ENCODE data around the gene CCDC154.
"Not testable (repeated sequence)": the region's sequence is repeated elsewhere in the genome, so short reads cannot be mapped to it uniquely, and the experiment has no call there.

CCDC154 gene

DNA sequence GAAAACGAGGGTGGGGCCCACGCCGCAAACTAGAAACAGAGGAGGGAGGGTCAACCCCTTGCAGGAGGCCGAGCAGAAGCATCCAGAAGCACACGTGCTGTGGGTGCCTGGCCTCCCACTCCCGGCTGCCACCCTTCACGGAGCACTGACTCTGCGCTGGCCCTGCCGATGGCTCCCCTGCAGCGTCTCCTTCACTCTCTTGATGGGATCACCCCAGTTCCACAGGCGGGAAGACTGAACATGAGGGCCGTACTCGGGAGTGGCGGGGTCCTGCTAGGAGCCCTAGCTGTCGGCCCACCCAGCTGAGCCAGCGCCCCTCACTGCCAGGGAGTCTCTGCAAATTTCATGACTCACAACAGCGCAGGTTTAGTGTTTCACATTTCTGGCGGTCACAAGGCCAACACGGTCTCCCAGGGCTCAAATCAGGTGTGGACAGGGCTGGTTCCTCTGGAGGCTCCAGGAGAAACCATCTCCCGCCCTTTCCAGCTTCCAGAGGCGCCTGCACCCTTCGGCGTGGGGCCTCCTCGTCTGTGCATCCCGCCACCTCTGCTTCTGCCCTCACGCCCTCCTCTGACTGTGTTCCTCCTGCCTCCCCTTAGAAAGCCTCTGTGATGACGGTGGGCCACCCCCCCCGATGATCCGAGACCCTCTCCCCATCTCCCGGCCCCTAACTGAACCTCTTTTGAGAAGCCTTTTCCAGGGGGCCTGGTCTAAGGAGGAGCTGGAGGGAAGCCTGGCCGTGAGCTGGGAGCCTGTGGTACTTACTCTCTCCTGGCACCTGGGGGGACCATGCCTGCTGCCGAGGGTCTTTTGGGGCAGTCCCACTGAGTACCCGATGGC lies 42.4 kb upstream of the CCDC154 start:
- Histone ChIP-seq H4K20me1 (ENCODE audit: insufficient read depth, low read length, poor library complexity, severe bottlenecking) (no peaks in the 10 kb centered on the region), H3K9ac (ENCODE audit: low read depth, low read length, poor library complexity, severe bottlenecking) (no peak overlapping the region), H3K9me3 (ENCODE audit: insufficient read depth, low read depth, low read length) (no peaks in the 10 kb centered on the region), H3K4me3 (ENCODE audit: low read length, poor library complexity, severe bottlenecking) (no peak overlapping the region), H3K79me2 (ENCODE audit: insufficient read depth, low read length) (no peaks in the 10 kb centered on the region), H3K36me3 (ENCODE audit: insufficient read depth, low read length) (no peaks in the 10 kb centered on the region), H3K4me1 (ENCODE audit: insufficient read depth, low read length, poor library complexity, severe bottlenecking) (no peaks in the 10 kb centered on the region), H3K9me2 (replicated peaks; ENCODE audit: low read depth, low read length) (no peaks in the 10 kb centered on the region), H2AFZ (ENCODE audit: low read length) (no peak overlapping the region), H3F3A (ENCODE audit: low read depth) (no peaks in the 10 kb centered on the region), H3K27me3 (ENCODE audit: insufficient read depth, low read length, poor library complexity, severe bottlenecking) (no peaks in the 10 kb centered on the region), H3K4me2 (ENCODE audit: low read depth, low read length, poor library complexity, severe bottlenecking) (no peak overlapping the region)
- no peak for TF ChIP-seq CTCF (conservative IDR thresholded peaks at IDR 0.05; ENCODE audit: low read length)
- TF ChIP-seq EZH2phosphoT487 (IDR thresholded peaks at IDR 0.05; ENCODE audit: borderline replicate concordance): no peak

- Histone ChIP-seq H4K20me1 (ENCODE audit: insufficient read depth, low read length, poor library complexity, severe bottlenecking) (no peaks in the 10 kb centered on the region), H3K9ac (ENCODE audit: low read depth, low read length, poor library complexity, severe bottlenecking) (no peak overlapping the region), H3K4me1 (ENCODE audit: insufficient read depth, low read length, poor library complexity, severe bottlenecking) (no peaks in the 10 kb centered on the region), H3K9me3 (ENCODE audit: insufficient read depth, low read depth, low read length) (no peaks in the 10 kb centered on the region), H3F3A (ENCODE audit: low read depth) (no peaks in the 10 kb centered on the region), H2AFZ (ENCODE audit: low read length) (no peak overlapping the region), H3K36me3 (ENCODE audit: insufficient read depth, low read length) (no peaks in the 10 kb centered on the region), H3K27me3 (ENCODE audit: insufficient read depth, low read length, poor library complexity, severe bottlenecking) (no peaks in the 10 kb centered on the region), H3K4me3 (ENCODE audit: low read length, poor library complexity, severe bottlenecking) (no peak overlapping the region), H3K4me2 (ENCODE audit: low read depth, low read length, poor library complexity, severe bottlenecking) (no peak overlapping the region), H3K9me2 (replicated peaks; ENCODE audit: low read depth, low read length) (no peaks in the 10 kb centered on the region), H3K79me2 (ENCODE audit: insufficient read depth, low read length) (no peaks in the 10 kb centered on the region)
- TF ChIP-seq EZH2phosphoT487 (IDR thresholded peaks at IDR 0.05; ENCODE audit: borderline replicate concordance): no peak
- TF ChIP-seq CTCF (conservative IDR thresholded peaks at IDR 0.05; ENCODE audit: low read length): no peak
Measured at GRCh38 chr16:1485847-1486496, 41.6 kb upstream of the CCDC154 start.

DNA sequence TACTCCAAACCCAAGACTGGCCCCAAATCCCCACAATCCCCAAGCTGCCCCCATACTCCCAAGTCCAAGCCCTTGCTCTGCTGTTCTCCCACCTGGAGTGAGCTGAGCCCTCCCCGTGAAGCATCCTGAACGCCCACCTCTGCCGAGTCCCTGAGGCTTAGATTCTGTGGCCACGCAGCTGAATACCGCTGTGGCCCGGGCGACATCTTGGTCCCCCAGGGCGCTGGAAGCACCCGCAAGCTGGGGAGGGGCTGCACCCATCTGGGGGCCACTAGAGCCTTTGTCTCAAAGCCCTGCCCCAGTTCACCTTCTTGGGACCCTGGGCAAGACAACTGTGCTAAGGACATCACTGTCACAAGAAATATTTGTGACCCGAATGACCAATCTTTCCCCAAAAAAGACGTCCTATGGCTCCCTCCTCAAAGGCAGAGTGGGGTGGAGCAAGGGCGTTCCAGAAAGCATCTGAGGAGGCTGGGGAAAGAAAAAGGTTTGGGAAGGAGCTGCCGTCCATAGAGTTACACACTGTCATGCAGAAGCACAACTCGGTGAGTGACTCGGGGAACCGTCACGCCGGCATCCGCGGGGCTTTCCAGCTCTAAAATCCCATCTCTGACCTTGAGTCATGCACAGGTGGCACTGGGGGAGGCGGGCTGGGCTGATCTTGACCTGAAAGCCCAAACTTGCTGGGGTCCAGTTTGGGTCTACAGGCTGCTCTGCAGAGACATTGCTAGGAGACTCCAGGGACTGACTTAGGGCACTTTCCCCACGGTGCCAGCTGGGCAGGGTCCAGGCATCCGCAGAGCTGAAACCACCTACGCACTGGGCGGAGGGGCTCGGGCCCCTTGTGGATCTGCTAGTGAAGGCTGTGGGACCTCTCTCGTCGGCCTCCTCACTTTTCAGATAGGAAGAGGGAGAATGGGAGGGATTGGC lies 37.8 kb upstream of the CCDC154 start:
- no peaks in the 10 kb centered on the region for H3K27me3 ChIP-seq (ENCODE audit: insufficient read depth, low read length, poor library complexity, severe bottlenecking)
- no peak overlapping the region for H3K9ac ChIP-seq (ENCODE audit: low read depth, low read length, poor library complexity, severe bottlenecking)
- TF ChIP-seq CTCF (conservative IDR thresholded peaks at IDR 0.05; ENCODE audit: low read length) (no peak), EZH2phosphoT487 (IDR thresholded peaks at IDR 0.05; ENCODE audit: borderline replicate concordance) (no peak)
- no peaks in the 10 kb centered on the region for H3K9me3 ChIP-seq (ENCODE audit: insufficient read depth, low read depth, low read length)
- no peaks in the 10 kb centered on the region for H3K79me2 ChIP-seq (ENCODE audit: insufficient read depth, low read length)
- no peaks in the 10 kb centered on the region for H3K36me3 ChIP-seq (ENCODE audit: insufficient read depth, low read length)
- H2AFZ ChIP-seq (ENCODE audit: low read length): no peak overlapping the region
- H4K20me1 ChIP-seq (ENCODE audit: insufficient read depth, low read length, poor library complexity, severe bottlenecking): no peaks in the 10 kb centered on the region
- H3K4me3 ChIP-seq (ENCODE audit: low read length, poor library complexity, severe bottlenecking): no peak overlapping the region
- H3K4me1 ChIP-seq (ENCODE audit: insufficient read depth, low read length, poor library complexity, severe bottlenecking): no peaks in the 10 kb centered on the region
- no peak overlapping the region for H3K4me2 ChIP-seq (ENCODE audit: low read depth, low read length, poor library complexity, severe bottlenecking)
- H3F3A ChIP-seq (ENCODE audit: low read depth): no peaks in the 10 kb centered on the region
- H3K9me2 ChIP-seq (replicated peaks; ENCODE audit: low read depth, low read length): no peaks in the 10 kb centered on the region

DNA sequence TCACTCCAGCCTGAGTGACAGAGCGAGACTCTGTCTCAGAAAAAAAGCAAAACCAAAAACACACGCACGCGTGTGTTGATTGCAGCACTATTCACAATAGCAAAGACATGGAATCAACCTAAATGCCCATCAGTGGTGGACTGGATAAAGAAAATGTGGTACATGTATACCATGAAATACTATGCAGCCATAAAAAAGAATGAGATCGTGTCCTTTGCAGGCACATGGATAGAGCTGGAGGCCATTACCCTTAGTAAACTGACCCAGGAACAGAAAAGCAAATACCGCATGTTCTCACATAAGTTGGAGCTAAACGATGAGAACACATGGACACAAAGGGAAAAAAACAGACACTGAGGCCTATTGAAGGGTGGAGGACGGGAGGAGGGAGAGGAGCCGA lies 34.6 kb upstream of the CCDC154 start:
- H3K9ac ChIP-seq (ENCODE audit: low read depth, low read length, poor library complexity, severe bottlenecking); H3K4me3 ChIP-seq (ENCODE audit: low read length, poor library complexity, severe bottlenecking); H3K9me3 ChIP-seq (ENCODE audit: insufficient read depth, low read depth, low read length); H3K4me2 ChIP-seq (ENCODE audit: low read depth, low read length, poor library complexity, severe bottlenecking); H3F3A ChIP-seq (ENCODE audit: low read depth); H3K79me2 ChIP-seq (ENCODE audit: insufficient read depth, low read length); H2AFZ ChIP-seq (ENCODE audit: low read length); H4K20me1 ChIP-seq (ENCODE audit: insufficient read depth, low read length, poor library complexity, severe bottlenecking); H3K4me1 ChIP-seq (ENCODE audit: insufficient read depth, low read length, poor library complexity, severe bottlenecking); H3K9me2 ChIP-seq (replicated peaks; ENCODE audit: low read depth, low read length); H3K36me3 ChIP-seq (ENCODE audit: insufficient read depth, low read length); H3K27me3 ChIP-seq (ENCODE audit: insufficient read depth, low read length, poor library complexity, severe bottlenecking): not testable (repeated sequence)

Data from Loucy (cell line).